IMR-90 (cell line): ENCODE results near the gene REEP2. TPM values are rescaled to one million over a fixed set of nuclear protein-coding genes. Genes with fewer than 3 reads are reported as not detected.

Source experiments
- ATAC-seq: fragments of 200-7000 bp; cut with Tn5 transposase; 2 replicates; pipeline ENCODE4 v1.9.1; 2020; ENCODE audit warnings: low read depth, mild to moderate bottlenecking, moderate library complexity
- BruUV-seq: library from RNA; stranded (reverse); fragments of 400-500 nt; replicated peaks from 2 replicates; lab custom pipeline; 2021; lab: Mats Ljungman, UMichigan
- CTCF ChIA-PET: fragments of 300-600 bp; formaldehyde crosslinking; extraction: SDS; loops from one replicate; lab custom pipeline; 2021; ENCODE audit warnings: antibody characterized with exemption; lab: Yijun Ruan, JAX
- POLR2A ChIA-PET: fragments of 300-600 bp; sonication (Branson Sonifier 250); formaldehyde crosslinking; loops from one replicate; lab custom pipeline; 2022; ENCODE audit warnings: antibody characterized with exemption; ENCODE audit not compliant: unreplicated experiment; lab: Charles Lee
- DNase-seq: peaks from one replicate; pipeline ENCODE4 v3.0.0; 2013
- H2AFZ ChIP-seq: replicated peaks from 2 replicates; pipeline ENCODE3; 2013; ENCODE audit warnings: low read length, mild to moderate bottlenecking; ENCODE audit not compliant: poor library complexity
- H2AK5ac ChIP-seq: 2 replicates; pipeline ENCODE4 v1.6.1; 2013; ENCODE audit warnings: low read depth, low read length, inconsistent platforms
- H2AK9ac ChIP-seq: replicated peaks from 2 replicates; pipeline ENCODE3; 2013; ENCODE audit warnings: mild to moderate bottlenecking, low read depth, low read length, moderate library complexity; ENCODE audit not compliant: poor library complexity
- H2BK120ac ChIP-seq: 2 replicates; pipeline ENCODE4 v1.6.1; 2013; ENCODE audit warnings: low read depth, low read length, inconsistent platforms
- H2BK15ac ChIP-seq: 3 replicates; pipeline ENCODE4 v1.6.1; 2013; ENCODE audit warnings: low read depth, low read length, inconsistent platforms
- H2BK20ac ChIP-seq: 2 replicates; pipeline ENCODE4 v1.6.1; 2013; ENCODE audit warnings: low read depth, mild to moderate bottlenecking, inconsistent platforms, low read length, moderate library complexity
- H2BK5ac ChIP-seq: 2 replicates; pipeline ENCODE4 v1.6.1; 2013; ENCODE audit warnings: mild to moderate bottlenecking, low read depth, low read length, inconsistent platforms; ENCODE audit not compliant: poor library complexity, severe bottlenecking
- H3K14ac ChIP-seq: replicated peaks from 2 replicates; pipeline ENCODE4 v1.6.1; 2013; ENCODE audit warnings: low read depth, low read length, inconsistent platforms
- H3K18ac ChIP-seq: 2 replicates; pipeline ENCODE4 v1.6.1; 2013; ENCODE audit warnings: low read depth, low read length, control low read depth
- H3K23ac ChIP-seq: 2 replicates; pipeline ENCODE4 v1.6.1; 2013; ENCODE audit warnings: low read depth, low read length, inconsistent platforms
- H3K27ac ChIP-seq: 2 replicates; pipeline ENCODE4 v1.5.1; 2013; ENCODE audit warnings: mild to moderate bottlenecking, control low read depth, low read length; ENCODE audit not compliant: insufficient read depth
- H3K27me3 ChIP-seq: 2 replicates; pipeline ENCODE4 v1.6.1; 2013; ENCODE audit warnings: low read length; ENCODE audit not compliant: control insufficient read depth, insufficient read depth
- H3K36me3 ChIP-seq: 2 replicates; pipeline ENCODE4 v1.6.1; 2013; ENCODE audit warnings: low read length, mixed read lengths; ENCODE audit not compliant: control insufficient read depth, insufficient read depth
- H3K4ac ChIP-seq: 2 replicates; pipeline ENCODE4 v1.6.1; 2013; ENCODE audit warnings: low read depth, low read length, inconsistent platforms
- H3K4me1 ChIP-seq: 2 replicates; pipeline ENCODE4 v1.6.1; 2013; ENCODE audit warnings: low read length, mixed read lengths; ENCODE audit not compliant: control insufficient read depth, insufficient read depth
- H3K4me2 ChIP-seq: 2 replicates; pipeline ENCODE4 v1.6.1; 2013; ENCODE audit warnings: low read depth, mild to moderate bottlenecking, control low read depth, low read length, moderate library complexity
- H3K4me3 ChIP-seq: 2 replicates; pipeline ENCODE4 v1.5.1; 2013; ENCODE audit warnings: low read depth, mild to moderate bottlenecking, control low read depth, low read length, moderate library complexity; ENCODE audit not compliant: insufficient read depth
- H3K56ac ChIP-seq: 2 replicates; pipeline ENCODE4 v1.6.1; 2013; ENCODE audit warnings: low read length, inconsistent platforms; ENCODE audit not compliant: insufficient read depth; ENCODE audit errors: extremely low read depth
- H3K79me1 ChIP-seq, 2 experiments: 2 replicates each; pipeline ENCODE4 v1.6.1; 2013; ENCODE audit warnings: low read length in 2 of 2, inconsistent platforms in 1 of 2, low read depth in 1 of 2
- H3K9ac ChIP-seq: 2 replicates; pipeline ENCODE4 v1.6.1; 2013; ENCODE audit warnings: low read depth, low read length, control low read depth
- H3K9me1 ChIP-seq: 2 replicates; pipeline ENCODE4 v1.6.1; 2013; ENCODE audit warnings: low read length, inconsistent platforms; ENCODE audit not compliant: insufficient read depth
- H3K9me3 ChIP-seq: 2 replicates; pipeline ENCODE4 v1.6.1; 2013; ENCODE audit warnings: low read length; ENCODE audit not compliant: control insufficient read depth, insufficient read depth
- H4K20me1 ChIP-seq: 2 replicates; pipeline ENCODE4 v1.6.1; 2013; ENCODE audit warnings: low read length, inconsistent platforms; ENCODE audit not compliant: insufficient read depth
- H4K5ac ChIP-seq: 2 replicates; pipeline ENCODE4 v1.6.1; 2013; ENCODE audit warnings: mild to moderate bottlenecking, low read depth, low read length, control low read depth
- H4K8ac ChIP-seq, 2 experiments: 2 replicates each; pipeline ENCODE4 v1.6.1; 2013; ENCODE audit warnings: low read depth in 2 of 2, low read length in 2 of 2, control low read depth in 1 of 2, inconsistent platforms in 1 of 2
- H4K91ac ChIP-seq: 2 replicates; pipeline ENCODE4 v1.6.1; 2013; ENCODE audit warnings: low read depth, low read length, inconsistent platforms; ENCODE audit not compliant: insufficient read depth
- BHLHE40 ChIP-seq: fragments of 150-350 bp; IDR thresholded peaks from 2 replicates; pipeline ENCODE4 v1.6.1; 2016; ENCODE audit warnings: mild to moderate bottlenecking, low read depth, low read length
- CEBPB ChIP-seq: IDR thresholded peaks from 2 replicates; pipeline ENCODE4 v1.6.1; 2012; ENCODE audit warnings: low read depth, low read length, improper control_type of control experiment
- CTCF ChIP-seq: conservative IDR thresholded peaks from 2 replicates; pipeline ENCODE4 v1.5.1; 2012; ENCODE audit warnings: mild to moderate bottlenecking, low read depth, low read length, improper control_type of control experiment
- ELK1 ChIP-seq: fragments of 150-350 bp; IDR thresholded peaks from 2 replicates; pipeline ENCODE4 v1.6.1; 2016; ENCODE audit warnings: low read depth, mild to moderate bottlenecking, low read length, moderate library complexity, borderline replicate concordance
- FOS ChIP-seq: fragments of 150-350 bp; IDR thresholded peaks from 2 replicates; pipeline ENCODE4 v1.6.1; 2016; ENCODE audit warnings: low read depth, low read length
- MAFK ChIP-seq: IDR thresholded peaks from 2 replicates; pipeline ENCODE4 v1.6.1; 2012; ENCODE audit warnings: low read depth, low read length, improper control_type of control experiment
- MAZ ChIP-seq: IDR thresholded peaks from 2 replicates; pipeline ENCODE4 v1.6.1; 2012; ENCODE audit warnings: low read depth, mild to moderate bottlenecking, low read length, improper control_type of control experiment, moderate library complexity, borderline replicate concordance
- MXI1 ChIP-seq: IDR thresholded peaks from 2 replicates; pipeline ENCODE4 v1.6.1; 2012; ENCODE audit warnings: low read depth, mild to moderate bottlenecking, low read length, moderate library complexity, borderline replicate concordance
- RFX5 ChIP-seq: IDR thresholded peaks from 2 replicates; pipeline ENCODE4 v1.8.0; 2012; ENCODE audit warnings: low read depth, mild to moderate bottlenecking, low read length, moderate library complexity
- SMC3 ChIP-seq: fragments of 150-350 bp; IDR thresholded peaks from 2 replicates; pipeline ENCODE4 v1.6.1; 2016; ENCODE audit warnings: low read depth, mild to moderate bottlenecking, antibody characterized with exemption, low read length, moderate library complexity
- WGBS, 2 experiments: methylation state at CpG; one replicate each; pipeline versions ENCODE4 v1.1.5 to v1.1.7; 2013; ENCODE audit warnings: missing lambda C conversion rate in 2 of 2; ENCODE audit not compliant: insufficient read length in 1 of 2; ENCODE audit errors: extremely low coverage in 2 of 2; 5-methylcytosine and 5-hydroxymethylcytosine counted together
- dilution Hi-C: fragments of 300-500 bp; cut with HindIII; formaldehyde crosslinking; loops from one replicate; pipeline ENCODE4 v1.14.3; 2018; ENCODE audit warnings: low sequenced_read_pairs; ENCODE audit not compliant: unreplicated experiment
- in situ Hi-C: fragments of 300-500 bp; cut with MboI; formaldehyde crosslinking; loops from 3 replicates; pipeline ENCODE4 v1.14.3; 2019; ENCODE audit warnings: low sequenced_read_pairs, inconsistent platforms, mixed read lengths
- intact Hi-C: fragments of 100-400 bp; cut with micrococcal nuclease; formaldehyde crosslinking; loops from 2 replicates; pipeline ENCODE4 v1.10.0; 2022
- polyA plus RNA-seq, 3 experiments: library from polyadenylated mRNA; depleted of rRNA; stranded (reverse); fragments of >200 nt; gene quantifications; 2 replicates each; pipeline ENCODE4 v1.2.3, GENCODE V29; 2012; ENCODE audit warnings: low replicate concordance in 1 of 3
- total RNA-seq: library from RNA; depleted of rRNA; stranded (reverse); fragments of >200 nt; gene quantifications from 2 replicates; pipeline ENCODE4 v1.2.3, GENCODE V29; 2012

The REEP2 gene
- total and polyA plus RNA-seq, 2 of the 4 experiments (the other 2 are of a cell fraction): 12.4 to 17.0 TPM

GRCh38 chr5:138445547-138446271 is 6.9 kb downstream of the REEP2 start:
- H3K27ac ChIP-seq: no peak overlapping the region
- no peak overlapping the region for H2BK15ac ChIP-seq
- H3K36me3 ChIP-seq: no peaks in the 10 kb centered on the region
- H3K9ac ChIP-seq: no peak overlapping the region
- H3K23ac ChIP-seq: no peak overlapping the region
- H2BK5ac ChIP-seq: no peak overlapping the region
- no peak overlapping the region for H3K4me2 ChIP-seq
- no peak overlapping the region for H3K4ac ChIP-seq
- H3K56ac ChIP-seq: no peak overlapping the region
- H2AK9ac ChIP-seq: no peak overlapping the region
- TF ChIP-seq CEBPB: no peak
- TF ChIP-seq BHLHE40: no peak
- no peak for TF ChIP-seq MAFK
- TF ChIP-seq MXI1: no peak
- TF ChIP-seq CTCF: no peak
- TF ChIP-seq MAZ: no peak
- TF ChIP-seq SMC3: no peak
- no peak for TF ChIP-seq ELK1
- TF ChIP-seq FOS: no peak
- no peak for TF ChIP-seq RFX5
- no peak overlapping the region for H4K91ac ChIP-seq
- H3K9me3 ChIP-seq: no peaks in the 10 kb centered on the region
- no peak overlapping the region for H2AK5ac ChIP-seq
- H3K9me1 ChIP-seq: peaks cover 3% of the 10 kb centered on the region; the same call in 1 of the 2 replicates
- H3K4me1 ChIP-seq: no peaks in the 10 kb centered on the region
- no peak overlapping the region for H2BK20ac ChIP-seq
- DNase-seq: no peak
- no TSS peak for BruUV-seq
- dilution Hi-C loops (no loop called here), in situ Hi-C loops (no loop called here), intact Hi-C loops (no loop called here)
- 71% methylated on average over 5 of the region's 18 CpGs; no CpG with 5 or more reads in 1 of the 2 experiments for WGBS, 2 experiments
- H2AFZ ChIP-seq: no peak overlapping the region
- no peak overlapping the region for H4K5ac ChIP-seq
- ATAC-seq: no peak
- H4K8ac ChIP-seq: no peak overlapping the region
- no peaks in the 10 kb centered on the region for H4K20me1 ChIP-seq
- no peak overlapping the region for H3K4me3 ChIP-seq
- no peak overlapping the region for H3K18ac ChIP-seq
- H3K79me1 ChIP-seq: no peaks in the 10 kb centered on the region
- POLR2A ChIA-PET: no interaction called here
- CTCF ChIA-PET: interaction anchor here (1.3 kb wide), 1 partner anchor 59 kb away, joined by 3 read pairs; no protein-coding TSS in a partner anchor
- no peaks in the 10 kb centered on the region for H3K27me3 ChIP-seq
- H2BK120ac ChIP-seq: no peak overlapping the region
- H3K14ac ChIP-seq: no peak overlapping the region
